ENCODE results near the gene PSMD2.

PSMD2 gene

GRCh38 chr3:184355261-184356040 is 56.4 kb downstream of the PSMD2 start:
- H3K4me3 ChIP-seq (ENCODE audit: low read length): no peak overlapping the region

GRCh38 chr3:184357248-184358123 is 58.4 kb downstream of the PSMD2 start:
- no peak overlapping the region for H3K4me3 ChIP-seq (ENCODE audit: low read length)
- TF ChIP-seq ZNF274 (IDR thresholded peaks at IDR 0.05; ENCODE audit: low read depth, low read length): no peak

More at GRCh38 chr3:184355261-184356040, 56.4 kb downstream of the PSMD2 start:
- no peak for TF ChIP-seq ZNF274 (IDR thresholded peaks at IDR 0.05; ENCODE audit: low read depth, low read length)

- no peak overlapping the region for H3K4me3 ChIP-seq (ENCODE audit: low read length)
- no peak for TF ChIP-seq ZNF274 (IDR thresholded peaks at IDR 0.05; ENCODE audit: low read depth, low read length)
Observed at GRCh38 chr3:184358124-184358767, 59.2 kb downstream of the PSMD2 start.
